Thyroid gland (tissue), 4 donors: ENCODE data around the gene LRRC8B.

Experiments
- CTCF ChIP-seq, 6 experiments: fragments of 200-600 bp in 3 of 6; fragments of 450-650 bp in 3 of 6; sonication (generic) in 3 of 6; IDR thresholded peaks; one replicate each; pipeline ENCODE4 v1.5.1; 2016 to 2019; ENCODE audit warnings: antibody characterized with exemption in 6 of 6, mild to moderate bottlenecking in 2 of 6, inconsistent platforms in 1 of 6, moderate library complexity in 1 of 6
- POLR2A ChIP-seq, 2 donors: fragments of 450-650 bp; IDR thresholded peaks; one replicate each; pipeline ENCODE4 v1.6.1; 2017; ENCODE audit warnings: antibody characterized with exemption in 2 of 2, mild to moderate bottlenecking in 2 of 2, moderate library complexity in 1 of 2

DNA sequence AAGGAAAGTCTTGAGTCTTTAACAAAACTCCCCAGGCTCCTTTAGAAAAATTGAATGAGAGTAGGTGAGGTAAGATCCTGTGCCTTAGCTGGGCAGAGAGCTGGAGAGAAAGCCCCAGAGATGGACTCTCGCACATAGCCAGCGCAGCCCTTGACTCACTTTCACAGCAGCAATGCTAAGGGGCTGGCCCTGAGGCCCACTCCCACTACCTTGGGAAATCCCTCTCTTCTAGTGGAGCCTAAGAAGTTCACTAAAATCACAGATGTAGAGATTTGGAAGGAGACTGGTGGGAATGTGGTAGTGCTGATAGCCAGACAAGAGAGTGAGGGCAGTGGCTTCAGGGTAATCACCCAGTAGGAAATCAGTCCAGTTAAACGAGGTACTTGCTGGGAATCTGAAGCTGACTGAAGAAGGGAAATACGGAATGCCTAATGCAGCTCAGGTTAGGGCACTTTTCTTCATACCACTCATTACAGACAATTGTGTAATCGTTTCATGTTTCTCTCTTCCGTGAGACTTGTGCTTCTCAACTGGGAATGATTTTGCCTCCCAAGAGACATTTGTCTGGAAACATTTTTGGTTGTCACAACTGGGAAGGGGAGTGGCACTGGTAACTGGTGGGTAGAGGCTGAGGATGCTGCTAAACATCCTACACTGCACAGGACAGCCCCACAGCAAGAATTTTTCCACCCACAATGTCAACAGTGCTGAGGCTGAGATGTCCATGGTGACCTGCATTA is 65.9 kb downstream of the LRRC8B start:
- TF ChIP-seq CTCF (IDR thresholded peaks at IDR 0.05) (no peak), POLR2A (IDR thresholded peaks at IDR 0.05) (no peak)
